DMS153 (cell line): ENCODE results near the gene IRF8.
"Not testable (repeated sequence)": the region's sequence is repeated elsewhere in the genome, so short reads cannot be mapped to it uniquely, and the experiment has no call there.

ENCODE experiments used
- DNase-seq: peaks from one replicate; lab custom pipeline; 2025; lab: John Stamatoyannopoulos, UW

Gene IRF8

GRCh38 chr16:85894266-85894665 lies 4.7 kb upstream of the IRF8 start:
- no peak for DNase-seq

- no peak for DNase-seq
Observed at GRCh38 chr16:85897382-85897781, 1.6 kb upstream of the IRF8 start.

GRCh38 chr16:85899444-85899843 lies 482 bp downstream of the IRF8 start:
- no peak for DNase-seq

GRCh38 chr16:85900027-85900792 lies 1.2 kb downstream of the IRF8 start:
- no peak for DNase-seq

GRCh38 chr16:85901110-85901509 lies 2.1 kb downstream of the IRF8 start:
- DNase-seq, result no peak

GRCh38 chr16:85901773-85902365 lies 2.9 kb downstream of the IRF8 start:
- DNase-seq, result no peak

- no peak for DNase-seq
Observed at GRCh38 chr16:85902366-85903155, 3.6 kb downstream of the IRF8 start.

- DNase-seq, result no peak
Observed at GRCh38 chr16:85903559-85903958, 4.6 kb downstream of the IRF8 start.

GRCh38 chr16:85905110-85906095 lies 6.4 kb downstream of the IRF8 start:
- no peak for DNase-seq

GRCh38 chr16:85906349-85906748 lies 7.4 kb downstream of the IRF8 start:
- DNase-seq, result no peak

GRCh38 chr16:85907231-85907630 lies 8.3 kb downstream of the IRF8 start:
- not testable (repeated sequence) for DNase-seq

GRCh38 chr16:85908444-85908843 lies 9.5 kb downstream of the IRF8 start:
- no peak for DNase-seq

- DNase-seq, result no peak
Observed at GRCh38 chr16:85908889-85909589, 10.1 kb downstream of the IRF8 start.

- DNase-seq, result no peak
Observed at GRCh38 chr16:85909932-85910853, 11.2 kb downstream of the IRF8 start.

- no peak for DNase-seq
Observed at GRCh38 chr16:85910854-85911247, 11.9 kb downstream of the IRF8 start.

- DNase-seq, result no peak
Observed at GRCh38 chr16:85911251-85911930, 12.4 kb downstream of the IRF8 start.

- DNase-seq, result no peak
Observed at GRCh38 chr16:85912211-85912974, 13.4 kb downstream of the IRF8 start.

GRCh38 chr16:85913141-85913601 lies 14.2 kb downstream of the IRF8 start:
- no peak for DNase-seq
